Measurements from ENCODE around the gene PSMB10.
A peak's percentile ranks its signal among the peaks of the same experiment; 100 is the strongest.
"Not testable (repeated sequence)": the region's sequence is repeated elsewhere in the genome, so short reads cannot be mapped to it uniquely, and the experiment has no call there.

PSMB10 gene

GRCh38 chr16:67936124-67936879, at the start of gene PSMB10:
TSS of gene PSMB10 (minus strand) at chr16:67936850. CDS start at chr16:67936749, 101 bp downstream.
- DNase-seq (ENCODE audit: low spot score) = peak; percentile 62

GRCh38 chr16:67982011-67982696, 45.5 kb upstream of the PSMB10 start:
- DNase-seq (ENCODE audit: low spot score) = no peak

GRCh38 chr16:67979955-67980678, 43.5 kb upstream of the PSMB10 start, which contains the start of gene DPEP3:
TSS of gene DPEP3 (minus strand) at chr16:67980499. CDS start at chr16:67980380, 119 bp downstream.
- no peak for DNase-seq (ENCODE audit: low spot score)

- DNase-seq (ENCODE audit: low spot score) = no peak
Measured at GRCh38 chr16:67977469-67978227, 41.0 kb upstream of the PSMB10 start.

- DNase-seq (ENCODE audit: low spot score) = no peak
Measured at GRCh38 chr16:67977005-67977404, 40.4 kb upstream of the PSMB10 start.

GRCh38 chr16:67976205-67976604, 39.6 kb upstream of the PSMB10 start:
- DNase-seq (ENCODE audit: low spot score) = no peak

- DNase-seq (ENCODE audit: low spot score) = no peak
Measured at GRCh38 chr16:67975321-67976105, 38.9 kb upstream of the PSMB10 start.

GRCh38 chr16:67972285-67972684, 35.6 kb upstream of the PSMB10 start:
- DNase-seq (ENCODE audit: low spot score) = not testable (repeated sequence)

GRCh38 chr16:67971111-67971510, 34.5 kb upstream of the PSMB10 start:
- DNase-seq (ENCODE audit: low spot score) = no peak

- no peak for DNase-seq (ENCODE audit: low spot score)
Measured at GRCh38 chr16:67969254-67970039, 32.8 kb upstream of the PSMB10 start.

- DNase-seq (ENCODE audit: low spot score) = peak; percentile 91
Measured at GRCh38 chr16:67968400-67969253, 32.0 kb upstream of the PSMB10 start, which contains the start of gene SLC12A4. TSS of gene SLC12A4 (minus strand) at chr16:67968637. CDS start at chr16:67968553, 84 bp downstream.

- peak; percentile 76 for DNase-seq (ENCODE audit: low spot score)
Measured at GRCh38 chr16:67967958-67968399, 31.3 kb upstream of the PSMB10 start.

GRCh38 chr16:67967183-67967957, 30.7 kb upstream of the PSMB10 start:
- no peak for DNase-seq (ENCODE audit: low spot score)

GRCh38 chr16:67966549-67967182, 30.0 kb upstream of the PSMB10 start:
- no peak for DNase-seq (ENCODE audit: low spot score)

GRCh38 chr16:67965668-67966548, 29.3 kb upstream of the PSMB10 start:
- no peak for DNase-seq (ENCODE audit: low spot score)

- DNase-seq (ENCODE audit: low spot score) = no peak
Measured at GRCh38 chr16:67964477-67965131, 28.0 kb upstream of the PSMB10 start.

All from D341Med (cell line).